A549 (cell line): Measurements from ENCODE around the gene EML1.

Experiments used
- ATOH8 ChIP-seq: fragments of 250-450 bp; sonication (Bioruptor Pico); IDR thresholded peaks from 2 replicates; pipeline ENCODE4 v1.5.0; 2020; ENCODE audit warnings: low read depth, mild to moderate bottlenecking, moderate library complexity
- CTCF ChIP-seq: fragments of >200 bp; sonication (Bioruptor Twin); formaldehyde crosslinking; IDR thresholded peaks from 3 replicates; pipeline ENCODE4 v1.5.1; 2016
- HDAC2 ChIP-seq: fragments of 200-600 bp; sonication (generic); IDR thresholded peaks from 2 replicates; pipeline ENCODE4 v1.6.1; 2016
- MAFK ChIP-seq: fragments of 450-650 bp; IDR thresholded peaks from 2 replicates; pipeline ENCODE4 v1.6.1; 2014; ENCODE audit not compliant: partially characterized antibody
- MYC ChIP-seq: IDR thresholded peaks from 2 replicates; pipeline ENCODE4 v1.6.1; 2012; ENCODE audit warnings: mild to moderate bottlenecking, inconsistent platforms, low read length, improper control_type of control experiment, borderline replicate concordance
- POLR2A ChIP-seq: IDR thresholded peaks from 2 replicates; pipeline ENCODE4 v1.6.1; 2012; ENCODE audit warnings: mild to moderate bottlenecking, low read length
- RAD21 ChIP-seq, 2 experiments: fragments of >200 bp in 1 of 2; sonication (Bioruptor Twin) in 1 of 2; formaldehyde crosslinking in 1 of 2; IDR thresholded peaks in 1 of 2; conservative IDR thresholded peaks in 1 of 2; 2 replicates in 1 of 2; 3 replicates in 1 of 2; pipeline ENCODE4 v1.6.1; 2012 to 2018; ENCODE audit warnings: inconsistent platforms in 1 of 2
- RFX5 ChIP-seq: fragments of 450-650 bp; IDR thresholded peaks from 2 replicates; pipeline ENCODE4 v1.7.1; 2014; ENCODE audit warnings: antibody characterized with exemption, mild to moderate bottlenecking, moderate library complexity
- SMC3 ChIP-seq: fragments of >200 bp; sonication (Bioruptor Twin); formaldehyde crosslinking; IDR thresholded peaks from 3 replicates; pipeline ENCODE4 v1.6.1; 2018; ENCODE audit warnings: inconsistent platforms
- ZC3H11A ChIP-seq: fragments of 450-650 bp; IDR thresholded peaks from 2 replicates; pipeline ENCODE4 v1.6.1; 2014; ENCODE audit warnings: antibody characterized with exemption, mild to moderate bottlenecking
- TF ChIP-seq, protein P1 (sequence below): fragments of 450-650 bp; IDR thresholded peaks from 2 replicates; pipeline ENCODE4 v1.6.1; 2014; ENCODE audit warnings: antibody characterized with exemption
- TF ChIP-seq, protein P2 (sequence below): IDR thresholded peaks from 2 replicates; pipeline ENCODE4 v1.6.1; 2012
- TF ChIP-seq, protein P3 (sequence below): IDR thresholded peaks from 2 replicates; pipeline ENCODE4 v1.6.1; 2012

DNA sequence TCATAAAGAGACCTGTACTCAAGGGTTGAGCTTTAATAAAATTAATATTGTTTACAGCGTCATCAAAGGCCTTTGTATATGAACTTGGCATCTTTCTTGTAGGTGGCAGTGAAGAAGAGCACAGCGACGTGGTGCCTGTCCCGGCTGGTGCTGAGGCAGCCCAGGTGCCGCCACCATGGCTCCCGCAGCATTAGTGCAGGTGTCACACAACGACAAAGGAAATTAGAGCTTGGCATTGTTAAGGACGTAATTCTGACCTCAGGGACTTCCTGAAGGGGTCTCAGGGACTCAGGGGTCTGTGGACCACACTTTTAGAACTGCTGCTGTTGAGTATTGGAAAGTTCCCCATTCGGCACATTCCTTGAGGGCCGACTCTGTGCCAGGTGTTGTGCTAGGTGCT, 24.1 kb downstream of the EML1 start:
- TF ChIP-seq ZC3H11A (no peak), POLR2A (no peak), SMC3 (no peak), CTCF (no peak), ATOH8 (CRISPR knock-in tag) (no peak), HDAC2 (no peak), RAD21 (conservative IDR thresholded peaks at IDR 0.05 in 1 of 2, IDR thresholded peaks at IDR 0.05 in 1 of 2) (no peak), MYC (no peak), RFX5 (no peak), MAFK (no peak)
- TF ChIP-seq, protein P1, sequence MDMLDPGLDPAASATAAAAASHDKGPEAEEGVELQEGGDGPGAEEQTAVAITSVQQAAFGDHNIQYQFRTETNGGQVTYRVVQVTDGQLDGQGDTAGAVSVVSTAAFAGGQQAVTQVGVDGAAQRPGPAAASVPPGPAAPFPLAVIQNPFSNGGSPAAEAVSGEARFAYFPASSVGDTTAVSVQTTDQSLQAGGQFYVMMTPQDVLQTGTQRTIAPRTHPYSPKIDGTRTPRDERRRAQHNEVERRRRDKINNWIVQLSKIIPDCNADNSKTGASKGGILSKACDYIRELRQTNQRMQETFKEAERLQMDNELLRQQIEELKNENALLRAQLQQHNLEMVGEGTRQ, result no peak
- TF ChIP-seq, protein P2, sequence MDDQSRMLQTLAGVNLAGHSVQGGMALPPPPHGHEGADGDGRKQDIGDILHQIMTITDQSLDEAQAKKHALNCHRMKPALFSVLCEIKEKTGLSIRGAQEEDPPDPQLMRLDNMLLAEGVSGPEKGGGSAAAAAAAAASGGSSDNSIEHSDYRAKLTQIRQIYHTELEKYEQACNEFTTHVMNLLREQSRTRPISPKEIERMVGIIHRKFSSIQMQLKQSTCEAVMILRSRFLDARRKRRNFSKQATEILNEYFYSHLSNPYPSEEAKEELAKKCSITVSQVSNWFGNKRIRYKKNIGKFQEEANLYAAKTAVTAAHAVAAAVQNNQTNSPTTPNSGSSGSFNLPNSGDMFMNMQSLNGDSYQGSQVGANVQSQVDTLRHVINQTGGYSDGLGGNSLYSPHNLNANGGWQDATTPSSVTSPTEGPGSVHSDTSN, result no peak
- TF ChIP-seq, protein P3, sequence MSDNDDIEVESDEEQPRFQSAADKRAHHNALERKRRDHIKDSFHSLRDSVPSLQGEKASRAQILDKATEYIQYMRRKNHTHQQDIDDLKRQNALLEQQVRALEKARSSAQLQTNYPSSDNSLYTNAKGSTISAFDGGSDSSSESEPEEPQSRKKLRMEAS, result no peak
